ENCODE data around the gene SUGT1.

DNA sequence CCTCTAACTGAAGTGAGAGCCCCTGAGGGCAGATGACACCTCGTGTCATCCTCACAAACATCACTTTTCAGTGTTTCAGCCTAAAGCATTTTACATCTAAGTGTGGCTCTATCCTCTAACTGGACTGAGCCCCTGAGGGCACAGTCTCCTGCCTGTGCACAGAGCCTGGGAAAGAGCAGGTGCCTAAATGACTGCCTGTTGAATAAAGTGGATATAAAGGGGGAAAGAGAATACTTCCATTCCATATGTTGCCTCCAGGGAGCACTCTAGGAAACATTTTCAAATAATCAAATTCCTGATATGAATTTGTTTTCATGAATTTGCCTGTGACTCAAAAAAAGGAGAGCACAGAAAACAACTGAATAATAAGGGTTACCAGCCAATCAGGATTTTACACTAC lies 54.7 kb downstream of the SUGT1 start:
- TF ChIP-seq, protein P1, sequence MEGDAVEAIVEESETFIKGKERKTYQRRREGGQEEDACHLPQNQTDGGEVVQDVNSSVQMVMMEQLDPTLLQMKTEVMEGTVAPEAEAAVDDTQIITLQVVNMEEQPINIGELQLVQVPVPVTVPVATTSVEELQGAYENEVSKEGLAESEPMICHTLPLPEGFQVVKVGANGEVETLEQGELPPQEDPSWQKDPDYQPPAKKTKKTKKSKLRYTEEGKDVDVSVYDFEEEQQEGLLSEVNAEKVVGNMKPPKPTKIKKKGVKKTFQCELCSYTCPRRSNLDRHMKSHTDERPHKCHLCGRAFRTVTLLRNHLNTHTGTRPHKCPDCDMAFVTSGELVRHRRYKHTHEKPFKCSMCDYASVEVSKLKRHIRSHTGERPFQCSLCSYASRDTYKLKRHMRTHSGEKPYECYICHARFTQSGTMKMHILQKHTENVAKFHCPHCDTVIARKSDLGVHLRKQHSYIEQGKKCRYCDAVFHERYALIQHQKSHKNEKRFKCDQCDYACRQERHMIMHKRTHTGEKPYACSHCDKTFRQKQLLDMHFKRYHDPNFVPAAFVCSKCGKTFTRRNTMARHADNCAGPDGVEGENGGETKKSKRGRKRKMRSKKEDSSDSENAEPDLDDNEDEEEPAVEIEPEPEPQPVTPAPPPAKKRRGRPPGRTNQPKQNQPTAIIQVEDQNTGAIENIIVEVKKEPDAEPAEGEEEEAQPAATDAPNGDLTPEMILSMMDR (IDR thresholded peaks at IDR 0.05; ENCODE audit: low read depth, low read length) = no peak
- TF ChIP-seq EZH2phosphoT487 (IDR thresholded peaks at IDR 0.05; ENCODE audit: low read depth) = no peak

Measured in OCI-LY3 (cell line).